ENCODE results near the gene MRPL24. TPM values are rescaled to one million over a fixed set of nuclear protein-coding genes. Genes with fewer than 3 reads are reported as not detected.

The MRPL24 gene
- total RNA-seq, 1 donor, result 21.6 TPM

DNA sequence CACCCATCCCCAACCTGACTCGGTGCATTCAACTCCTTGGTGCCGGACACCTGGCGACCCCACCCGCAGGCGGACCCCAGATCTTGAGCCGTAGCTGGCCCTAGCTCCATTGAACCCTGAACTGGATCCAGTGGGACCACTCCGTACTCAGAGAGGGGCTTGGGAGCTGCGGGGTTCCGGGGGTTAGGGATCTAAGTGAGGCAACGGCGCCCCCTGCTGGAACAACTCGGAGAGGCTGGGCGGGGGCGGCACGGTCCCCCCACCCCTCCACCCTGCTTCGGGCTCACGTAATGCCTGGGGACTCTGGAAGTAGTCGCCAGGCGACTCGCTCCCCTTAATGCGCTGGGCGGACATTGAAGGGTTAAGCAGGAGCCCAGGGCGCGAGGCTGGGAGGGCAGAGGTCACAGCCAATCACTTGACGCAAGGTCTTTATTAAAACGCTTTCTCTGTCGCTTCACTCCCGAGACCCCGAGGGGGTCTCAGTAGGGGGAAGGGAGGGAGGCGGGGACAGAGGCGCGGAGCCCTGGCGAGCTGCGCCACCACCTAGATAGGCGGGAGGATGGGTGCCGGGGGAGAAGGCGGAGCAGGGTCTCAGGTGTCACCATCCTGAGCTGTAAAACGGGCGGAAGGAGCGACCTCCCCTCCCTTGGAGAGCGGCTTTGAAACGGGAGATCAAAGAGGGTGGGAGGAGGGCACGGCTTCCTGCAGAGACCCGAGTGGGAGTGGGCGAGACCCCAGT, 34.8 kb downstream of the MRPL24 start:
- DNase-seq (ENCODE audit: low read depth), result peak; percentile 70
- H3K4me3 ChIP-seq (ENCODE audit: low read depth, low read length), result peak overlapping the region; percentile 63
- TF ChIP-seq, protein P1, sequence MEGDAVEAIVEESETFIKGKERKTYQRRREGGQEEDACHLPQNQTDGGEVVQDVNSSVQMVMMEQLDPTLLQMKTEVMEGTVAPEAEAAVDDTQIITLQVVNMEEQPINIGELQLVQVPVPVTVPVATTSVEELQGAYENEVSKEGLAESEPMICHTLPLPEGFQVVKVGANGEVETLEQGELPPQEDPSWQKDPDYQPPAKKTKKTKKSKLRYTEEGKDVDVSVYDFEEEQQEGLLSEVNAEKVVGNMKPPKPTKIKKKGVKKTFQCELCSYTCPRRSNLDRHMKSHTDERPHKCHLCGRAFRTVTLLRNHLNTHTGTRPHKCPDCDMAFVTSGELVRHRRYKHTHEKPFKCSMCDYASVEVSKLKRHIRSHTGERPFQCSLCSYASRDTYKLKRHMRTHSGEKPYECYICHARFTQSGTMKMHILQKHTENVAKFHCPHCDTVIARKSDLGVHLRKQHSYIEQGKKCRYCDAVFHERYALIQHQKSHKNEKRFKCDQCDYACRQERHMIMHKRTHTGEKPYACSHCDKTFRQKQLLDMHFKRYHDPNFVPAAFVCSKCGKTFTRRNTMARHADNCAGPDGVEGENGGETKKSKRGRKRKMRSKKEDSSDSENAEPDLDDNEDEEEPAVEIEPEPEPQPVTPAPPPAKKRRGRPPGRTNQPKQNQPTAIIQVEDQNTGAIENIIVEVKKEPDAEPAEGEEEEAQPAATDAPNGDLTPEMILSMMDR (IDR thresholded peaks at IDR 0.05; ENCODE audit: insufficient read depth, low read depth, low read length), result peak; percentile 77

DNA sequence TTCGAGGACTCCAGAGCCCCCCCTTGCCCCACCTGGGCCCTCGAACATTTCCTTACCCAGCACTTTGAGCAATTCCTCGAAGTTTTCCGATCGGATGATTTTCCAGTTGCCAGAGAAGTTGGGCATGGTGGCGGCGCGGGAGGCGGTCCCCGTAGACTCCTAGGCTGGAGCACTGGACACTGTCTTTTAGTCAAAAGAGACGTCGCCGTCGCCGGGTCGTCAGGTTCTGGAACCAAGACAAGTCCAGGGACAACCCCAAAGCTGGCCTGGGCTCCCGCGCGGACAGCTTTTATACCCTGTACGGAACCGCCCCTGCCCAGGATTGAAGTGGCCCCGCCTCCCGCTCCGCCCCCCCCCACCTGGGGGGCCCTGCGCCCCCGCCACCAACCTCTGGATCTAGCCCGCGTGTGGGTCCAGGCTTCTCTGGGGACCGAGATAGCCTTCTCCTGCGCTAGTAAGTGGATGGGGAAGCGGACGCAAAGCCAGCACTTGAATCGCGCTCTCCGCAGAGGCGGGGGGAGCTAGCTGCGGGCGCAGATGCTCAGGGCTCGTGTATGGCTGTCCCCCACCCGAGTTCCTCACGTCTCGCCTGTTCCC, 35.5 kb downstream of the MRPL24 start, which contains the start of gene CRABP2:
CRABP2 (minus strand) TSS at position 263 of the 597 bp plus-strand sequence; CDS start at position 126, 137 bp downstream.
- DNase-seq (ENCODE audit: low read depth), result peak; percentile 44
- peak within 1 kb of the TSS; percentile 63 for H3K4me3 ChIP-seq (ENCODE audit: low read depth, low read length)
- TF ChIP-seq, protein P1 (IDR thresholded peaks at IDR 0.05; ENCODE audit: insufficient read depth, low read depth, low read length), result no peak

DNA sequence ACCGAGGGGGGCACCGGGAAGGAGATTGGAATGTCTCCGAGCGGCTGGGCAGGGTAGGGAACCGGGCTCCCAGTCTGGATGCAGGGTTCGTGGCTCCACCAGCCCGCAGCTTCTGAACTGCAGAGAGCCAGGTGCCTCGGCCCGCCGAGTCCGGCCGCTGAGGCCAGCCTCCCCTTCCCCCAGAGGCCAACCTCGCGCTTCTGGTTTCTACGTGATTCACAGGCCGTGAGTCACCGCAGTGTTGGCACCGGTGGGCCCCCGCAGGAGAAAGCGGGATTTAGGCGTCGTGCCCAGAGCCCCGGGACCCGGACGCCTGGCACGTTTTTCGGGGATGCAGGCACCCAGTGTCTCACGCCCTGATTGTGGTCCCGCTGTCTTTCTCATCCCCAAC, 36.0 kb downstream of the MRPL24 start:
- peak; percentile 65 for DNase-seq (ENCODE audit: low read depth)
- TF ChIP-seq, protein P1 (IDR thresholded peaks at IDR 0.05; ENCODE audit: insufficient read depth, low read depth, low read length), result no peak
- peak overlapping the region; percentile 63 for H3K4me3 ChIP-seq (ENCODE audit: low read depth, low read length)

DNA sequence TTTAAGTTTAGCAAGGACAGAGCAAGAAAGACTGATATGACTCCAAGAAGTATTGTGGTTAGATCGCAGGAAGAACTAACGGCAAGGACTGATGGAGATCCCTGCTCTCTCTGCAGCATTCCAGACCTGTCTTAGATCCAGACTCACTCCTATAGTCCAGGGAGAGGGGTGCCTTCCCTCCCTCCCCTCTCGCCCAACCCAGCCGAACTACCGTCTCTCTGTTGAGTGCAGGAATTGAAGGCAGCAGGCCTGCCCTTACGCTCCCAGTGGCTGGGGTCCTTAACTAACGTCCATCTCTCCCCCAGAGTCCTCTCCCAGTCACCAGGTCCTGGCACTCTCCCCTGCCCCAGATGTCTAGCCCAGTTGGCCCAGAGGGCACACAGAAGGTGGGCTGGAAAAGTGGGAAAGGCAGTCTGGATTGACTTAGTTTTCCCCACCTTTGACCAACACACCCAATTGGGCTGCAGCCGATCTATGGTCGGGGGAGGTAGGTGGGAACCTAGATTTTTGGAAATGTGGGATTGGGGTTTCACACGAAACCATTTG, 36.6 kb downstream of the MRPL24 start:
- H3K4me3 ChIP-seq (ENCODE audit: low read depth, low read length), result peak overlapping the region; percentile 63
- TF ChIP-seq, protein P1 (IDR thresholded peaks at IDR 0.05; ENCODE audit: insufficient read depth, low read depth, low read length), result no peak

DNA sequence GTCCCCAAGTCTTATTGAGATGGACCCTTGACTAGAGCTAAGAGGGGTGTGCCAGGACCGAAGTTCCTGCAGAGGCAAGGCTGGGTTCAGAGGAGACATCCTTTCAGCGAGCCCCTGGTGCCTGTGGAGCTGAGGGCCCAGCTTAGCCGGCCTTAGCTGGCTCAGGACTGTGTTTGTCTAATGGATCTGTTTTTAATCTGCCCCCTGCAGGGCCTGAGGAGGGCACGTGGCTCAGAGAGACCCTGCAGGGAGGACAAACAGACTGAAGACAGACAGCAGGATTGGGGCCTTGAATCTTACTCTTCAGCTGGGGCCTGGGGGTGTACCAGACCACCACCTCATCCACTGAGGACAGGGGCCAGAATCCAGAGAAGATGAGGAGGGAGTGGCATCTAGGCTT, 37.1 kb downstream of the MRPL24 start:
- TF ChIP-seq, protein P1 (IDR thresholded peaks at IDR 0.05; ENCODE audit: insufficient read depth, low read depth, low read length), result no peak
- peak overlapping the region; percentile 63 for H3K4me3 ChIP-seq (ENCODE audit: low read depth, low read length)
- no peak for DNase-seq (ENCODE audit: low read depth)

More for the DNA sequence above, 36.6 kb downstream of the MRPL24 start:
- no peak for DNase-seq (ENCODE audit: low read depth)

DNA sequence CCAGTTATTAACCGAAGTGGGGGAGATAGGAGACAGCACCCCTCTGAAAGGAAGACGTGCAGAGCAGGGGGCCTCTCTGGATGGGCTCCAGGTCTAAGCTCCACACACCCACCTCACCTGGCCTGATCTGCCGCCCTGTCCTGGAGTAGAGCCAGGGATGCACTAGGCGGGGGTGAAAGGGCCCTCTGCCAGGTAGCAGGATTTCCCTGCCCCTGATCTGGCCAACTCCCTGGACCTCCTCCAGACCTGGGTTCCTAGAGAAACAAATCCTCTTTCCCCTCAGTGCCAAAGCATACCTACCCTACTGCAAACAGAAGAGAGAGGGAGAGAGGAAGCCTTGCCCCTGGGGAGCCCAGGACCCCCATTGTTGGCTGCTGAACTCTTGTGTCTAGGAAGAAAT, 37.6 kb downstream of the MRPL24 start:
- DNase-seq (ENCODE audit: low read depth), result no peak
- peak overlapping the region; percentile 63 for H3K4me3 ChIP-seq (ENCODE audit: low read depth, low read length)
- TF ChIP-seq, protein P1 (IDR thresholded peaks at IDR 0.05; ENCODE audit: insufficient read depth, low read depth, low read length), result no peak

Measured in fibroblast of villous mesenchyme (primary cell).